Neural cell (in vitro differentiated cells): ENCODE data around the gene AGBL1. TPM values are rescaled to one million over a fixed set of nuclear protein-coding genes. Genes with fewer than 3 reads are reported as not detected.

ENCODE experiments used
- H2AFZ ChIP-seq: fragments of 200-600, 300-800 bp; sonication (generic), shearing (Covaris generic); 2 replicates; pipeline ENCODE4 v1.6.0; 2014; ENCODE audit warnings: low read depth, mild to moderate bottlenecking, antibody characterized with exemption, low read length, moderate library complexity
- H3F3A ChIP-seq: fragments of 200-600 bp; shearing (Covaris generic); 2 replicates; pipeline ENCODE4 v1.6.1; 2016; ENCODE audit warnings: mild to moderate bottlenecking, moderate library complexity, mixed read lengths, antibody characterized with exemption, low read length; ENCODE audit not compliant: insufficient read depth, poor library complexity, severe bottlenecking
- H3K27ac ChIP-seq: fragments of 200-600, 300-800 bp; sonication (generic), shearing (Covaris generic); 2 replicates; pipeline ENCODE4 v1.5.1; 2014; ENCODE audit warnings: mild to moderate bottlenecking, low read length, moderate library complexity
- H3K27me3 ChIP-seq: fragments of 300-800, 200-600 bp; sonication (generic), shearing (Covaris generic); 2 replicates; pipeline ENCODE4 v1.6.0; 2014; ENCODE audit warnings: mild to moderate bottlenecking, low read depth, low read length, moderate library complexity; ENCODE audit not compliant: insufficient read depth
- H3K36me3 ChIP-seq: fragments of 300-800, 200-600 bp; sonication (generic), shearing (Covaris generic); 2 replicates; pipeline ENCODE4 v1.5.1; 2014; ENCODE audit warnings: mild to moderate bottlenecking, antibody characterized with exemption, low read length, moderate library complexity; ENCODE audit not compliant: insufficient read depth
- H3K4me2 ChIP-seq: fragments of 300-800, 200-600 bp; sonication (generic), shearing (Covaris generic); 2 replicates; pipeline ENCODE4 v1.6.0; 2014; ENCODE audit warnings: mild to moderate bottlenecking, low read length
- H3K4me3 ChIP-seq: fragments of 300-800, 200-600 bp; sonication (generic), shearing (Covaris generic); 2 replicates; pipeline ENCODE4 v1.5.1; 2014; ENCODE audit warnings: mild to moderate bottlenecking, low read length, moderate library complexity
- H3K79me2 ChIP-seq: fragments of 200-600 bp; shearing (Covaris generic); replicated peaks from 2 replicates; pipeline ENCODE4 v1.6.0; 2014; ENCODE audit warnings: mild to moderate bottlenecking, low read length, moderate library complexity; ENCODE audit not compliant: insufficient read depth
- H3K9ac ChIP-seq: fragments of 300-800, 200-600 bp; sonication (generic), shearing (Covaris generic); 2 replicates; pipeline ENCODE4 v1.6.1; 2016; ENCODE audit warnings: mild to moderate bottlenecking, low read length, mixed read lengths
- H3K9me2 ChIP-seq: fragments of 200-600 bp; shearing (Covaris generic); 2 replicates; pipeline ENCODE4 v1.6.1; 2016; ENCODE audit warnings: mild to moderate bottlenecking, low read length, mixed read lengths; ENCODE audit not compliant: insufficient read depth
- H3K9me3 ChIP-seq: fragments of 200-600, 300-800 bp; sonication (generic), shearing (Covaris generic); 2 replicates; pipeline ENCODE4 v1.6.1; 2016; ENCODE audit warnings: mild to moderate bottlenecking, mixed run types, low read length, moderate library complexity, mixed read lengths
- H4K20me1 ChIP-seq: fragments of 200-600 bp; shearing (Covaris generic); 2 replicates; pipeline ENCODE4 v1.6.1; 2016; ENCODE audit warnings: mild to moderate bottlenecking, mixed run types; ENCODE audit not compliant: insufficient read depth
- CTCF ChIP-seq: fragments of 450-650 bp; IDR thresholded peaks from 2 replicates; pipeline ENCODE4 v1.5.1; 2014; ENCODE audit warnings: antibody characterized with exemption, mild to moderate bottlenecking, moderate library complexity; ENCODE audit not compliant: poor library complexity, severe bottlenecking
- EP300 ChIP-seq: fragments of 450-650 bp; conservative IDR thresholded peaks from 2 replicates; pipeline ENCODE4 v1.6.1; 2014; ENCODE audit warnings: antibody characterized with exemption, mild to moderate bottlenecking, moderate library complexity; ENCODE audit not compliant: poor library complexity, severe bottlenecking
- EZH2 ChIP-seq: fragments of 200-600, 300-800 bp; shearing (Covaris generic), sonication (generic); IDR thresholded peaks from 2 replicates; pipeline ENCODE4 v1.6.1; 2014; ENCODE audit warnings: antibody characterized with exemption, low read length, borderline replicate concordance, mild to moderate bottlenecking; ENCODE audit not compliant: insufficient read depth, poor library complexity, severe bottlenecking
- MXI1 ChIP-seq: fragments of 450-650 bp; conservative IDR thresholded peaks from 2 replicates; pipeline ENCODE4 v1.6.1; 2014; ENCODE audit warnings: antibody characterized with exemption, mild to moderate bottlenecking; ENCODE audit not compliant: poor library complexity, severe bottlenecking
- POLR2AphosphoS5 ChIP-seq: IDR thresholded peaks from 2 replicates; pipeline ENCODE4 v1.6.1; 2012
- RAD21 ChIP-seq: fragments of 450-650 bp; conservative IDR thresholded peaks from 2 replicates; pipeline ENCODE4 v1.6.1; 2014; ENCODE audit warnings: antibody characterized with exemption, mild to moderate bottlenecking, moderate library complexity
- REST ChIP-seq: IDR thresholded peaks from 2 replicates; pipeline ENCODE4 v1.6.1; 2012; ENCODE audit warnings: borderline replicate concordance
- SMC3 ChIP-seq: fragments of 450-650 bp; conservative IDR thresholded peaks from 2 replicates; pipeline ENCODE4 v1.6.1; 2014; ENCODE audit warnings: antibody characterized with exemption, mild to moderate bottlenecking, moderate library complexity; ENCODE audit not compliant: poor library complexity
- TAF1 ChIP-seq: IDR thresholded peaks from 2 replicates; pipeline ENCODE4 v1.6.1; 2012; ENCODE audit warnings: low read depth
- polyA plus RNA-seq: library from polyadenylated mRNA; depleted of rRNA; stranded (reverse); fragments of >200 nt; gene quantifications from 2 replicates; pipeline ENCODE4 v1.2.3, GENCODE V29; 2014

AGBL1 gene
- polyA plus RNA-seq, 1 donor from 2014 or later = 0.12 TPM

- Histone ChIP-seq H3K9me3 (no peaks in the 10 kb centered on the region), H3K9me2 (no peaks in the 10 kb centered on the region), H3K27ac (no peak overlapping the region), H3K4me2 (no peak overlapping the region), H3K79me2 (no peaks in the 10 kb centered on the region), H3K4me3 (no peak overlapping the region), H3K9ac (no peak overlapping the region), H3K36me3 (no peaks in the 10 kb centered on the region), H2AFZ (no peak overlapping the region), H4K20me1 (no peaks in the 10 kb centered on the region), H3F3A (no peaks in the 10 kb centered on the region), H3K27me3 (no peaks in the 10 kb centered on the region)
- TF ChIP-seq CTCF = no peak
- TF ChIP-seq POLR2AphosphoS5 = no peak
- TF ChIP-seq EZH2 = no peak
- no peak for TF ChIP-seq MXI1
- TF ChIP-seq RAD21 = no peak
- TF ChIP-seq TAF1 = no peak
- TF ChIP-seq REST = no peak
These were observed 879.6 kb downstream of the AGBL1 start for GRCh38 chr15:86959254-86959653.

GRCh38 chr15:86961669-86962068 lies 882.0 kb downstream of the AGBL1 start:
- no peaks in the 10 kb centered on the region for H3K9me2 ChIP-seq
- no peak for TF ChIP-seq REST
- TF ChIP-seq CTCF = no peak
- no peak for TF ChIP-seq SMC3
- no peak for TF ChIP-seq EZH2
- no peak for TF ChIP-seq RAD21
- TF ChIP-seq POLR2AphosphoS5 = no peak
- TF ChIP-seq TAF1 = no peak
- TF ChIP-seq EP300 = no peak
- no peak for TF ChIP-seq MXI1
- H3K4me2 ChIP-seq = no peak overlapping the region
- H3K79me2 ChIP-seq = no peaks in the 10 kb centered on the region
- H3K36me3 ChIP-seq = no peaks in the 10 kb centered on the region
- H4K20me1 ChIP-seq = no peaks in the 10 kb centered on the region
- H3F3A ChIP-seq = no peaks in the 10 kb centered on the region
- H3K27ac ChIP-seq = no peak overlapping the region
- no peaks in the 10 kb centered on the region for H3K9me3 ChIP-seq
- no peaks in the 10 kb centered on the region for H3K27me3 ChIP-seq
- no peak overlapping the region for H3K4me3 ChIP-seq
- no peak overlapping the region for H3K9ac ChIP-seq
- H2AFZ ChIP-seq = no peak overlapping the region
